GM19025 (cell line): Measurements from ENCODE around the gene DIPK1A.
"Not testable (repeated sequence)": the region's sequence is repeated elsewhere in the genome, so short reads cannot be mapped to it uniquely, and the experiment has no call there.

ENCODE experiments used
- ATAC-seq: cut with Tn5 transposase; IDR thresholded peaks from one replicate; pipeline ENCODE4 v1.9.1; 2021; ENCODE audit warnings: mild to moderate bottlenecking, low read depth, moderate library complexity; ENCODE audit not compliant: unreplicated experiment

DIPK1A gene

GRCh38 chr1:92980732-92981647, 19.7 kb upstream of the DIPK1A start:
- peak; percentile 53 for ATAC-seq

GRCh38 chr1:92975551-92976232, 14.4 kb upstream of the DIPK1A start:
- ATAC-seq: peak; percentile 76

- ATAC-seq: not testable (repeated sequence)
Measured at GRCh38 chr1:92974112-92974511, 12.8 kb upstream of the DIPK1A start.

GRCh38 chr1:92973203-92973897, 12.1 kb upstream of the DIPK1A start:
- no peak for ATAC-seq

- ATAC-seq: no peak
Measured at GRCh38 chr1:92972409-92973129, 11.3 kb upstream of the DIPK1A start.

- ATAC-seq: not testable (repeated sequence)
Measured at GRCh38 chr1:92971932-92972331, 10.7 kb upstream of the DIPK1A start.

GRCh38 chr1:92970990-92971689, 9.9 kb upstream of the DIPK1A start:
- ATAC-seq: no peak

- no peak for ATAC-seq
Measured at GRCh38 chr1:92969517-92969916, 8.3 kb upstream of the DIPK1A start.

GRCh38 chr1:92968138-92969032, 7.1 kb upstream of the DIPK1A start:
- peak; percentile 76 for ATAC-seq

- no peak for ATAC-seq
Measured at GRCh38 chr1:92964998-92965397, 3.7 kb upstream of the DIPK1A start.

GRCh38 chr1:92964316-92964715, 3.1 kb upstream of the DIPK1A start:
- ATAC-seq: no peak

- peak; percentile 41 for ATAC-seq
Measured at GRCh38 chr1:92961896-92962752, 862 bp upstream of the DIPK1A start.

GRCh38 chr1:92960395-92961130, 699 bp downstream of the DIPK1A start:
- peak; percentile 23 for ATAC-seq

- no peak for ATAC-seq
Measured at GRCh38 chr1:92958203-92958970, 2.9 kb downstream of the DIPK1A start.

- no peak for ATAC-seq
Measured at GRCh38 chr1:92957030-92957734, 4.1 kb downstream of the DIPK1A start.
